Body of pancreas (tissue), 4 donors: ENCODE results near the gene NDUFA6. TPM values are rescaled to one million over a fixed set of nuclear protein-coding genes. Genes with fewer than 3 reads are reported as not detected.

Source experiments
- ATAC-seq: fragments of 150-250 bp; one replicate; pipeline ENCODE4 v1.9.1; 2016
- DNase-seq, 4 donors: peaks; one replicate each; pipeline ENCODE4 v3.0.0-alpha.2; 2019
- H3K27ac ChIP-seq, 4 donors: fragments of 200-600 bp; sonication (generic); 1 replicate in 3 of 4; 2 replicates in 1 of 4; pipeline versions ENCODE4 v1.5.1 to v1.6.1; 2016 to 2019; ENCODE audit warnings: mild to moderate bottlenecking in 1 of 4, mixed read lengths in 1 of 4, moderate library complexity in 1 of 4
- H3K27me3 ChIP-seq, 2 donors: fragments of 200-600 bp; sonication (generic); one replicate each; pipeline ENCODE4 v1.6.0; 2016; ENCODE audit warnings: mild to moderate bottlenecking in 1 of 2
- H3K36me3 ChIP-seq, 2 donors: fragments of 200-600 bp; sonication (generic); replicated peaks in 1 of 2; 2 replicates each; pipeline ENCODE4 v1.5.1; 2016; ENCODE audit warnings: low read depth in 2 of 2; ENCODE audit not compliant: insufficient read depth in 1 of 2
- H3K4me1 ChIP-seq: fragments of 200-600 bp; sonication (generic); one replicate; pipeline ENCODE4 v1.6.0; 2016
- H3K4me3 ChIP-seq, 2 donors: fragments of 200-600 bp; sonication (generic); 1 replicate in 1 of 2; 2 replicates in 1 of 2; pipeline ENCODE4 v1.5.1; 2016 to 2019
- H3K9me3 ChIP-seq, 3 donors: fragments of 200-600 bp; sonication (generic); 1 replicate in 2 of 3; 2 replicates in 1 of 3; pipeline ENCODE4 v1.5.1; 2016
- CTCF ChIP-seq, 7 experiments: fragments of 450-650 bp in 4 of 7; fragments of 200-600 bp in 3 of 7; sonication (generic) in 3 of 7; IDR thresholded peaks; one replicate each; pipeline ENCODE4 v1.5.1; 2016 to 2019; ENCODE audit warnings: antibody characterized with exemption in 7 of 7
- POLR2A ChIP-seq, 3 donors: fragments of 450-650 bp; IDR thresholded peaks; one replicate each; pipeline ENCODE4 v1.6.1; 2016; ENCODE audit warnings: antibody characterized with exemption in 3 of 3, mild to moderate bottlenecking in 2 of 3
- WGBS, 2 donors: methylation state at CpG; one replicate each; pipeline ENCODE4 v1.1.5; 2017; 5-methylcytosine and 5-hydroxymethylcytosine counted together
- intact Hi-C: fragments of 100-400 bp; cut with DNase I; formaldehyde crosslinking; loops from one replicate; pipeline ENCODE4 v1.15.1; 2023
- small RNA-seq: library from RNA; depleted of rRNA; stranded (forward); fragments of <200 nt; gene quantifications from one replicate; pipeline ENCODE3, GENCODE V24; 2016
- total RNA-seq, 2 donors: library from RNA; depleted of rRNA; stranded (reverse); fragments of >200 nt; gene quantifications; one replicate each; pipeline ENCODE4 v1.1.0, GENCODE V29; 2016

The NDUFA6 gene
- total RNA-seq, 2 donors from 2014 or later, result 18.9 to 30.3 TPM

- intact Hi-C loops, result no loop called here
- Histone ChIP-seq H3K27ac (no peak overlapping the region), H3K9me3 (no peaks in the 10 kb centered on the region), H3K4me1 (no peaks in the 10 kb centered on the region), H3K27me3 (no peaks in the 10 kb centered on the region), H3K4me3 (no peak overlapping the region), H3K36me3 (no peaks in the 10 kb centered on the region)
- DNase-seq, result no peak
- no peak for ATAC-seq
- TF ChIP-seq POLR2A (IDR thresholded peaks at IDR 0.05) (no peak), CTCF (IDR thresholded peaks at IDR 0.05) (no peak)
Measured at GRCh38 chr22:42041784-42042183, 48.8 kb downstream of the NDUFA6 start.

- intact Hi-C loops, result no loop called here
- TF ChIP-seq CTCF (IDR thresholded peaks at IDR 0.05) (no peak), POLR2A (IDR thresholded peaks at IDR 0.05) (no peak)
- Histone ChIP-seq H3K27ac (no peak overlapping the region), H3K9me3 (no peaks in the 10 kb centered on the region), H3K4me3 (no peak overlapping the region), H3K4me1 (no peaks in the 10 kb centered on the region), H3K27me3 (no peaks in the 10 kb centered on the region), H3K36me3 (no peaks in the 10 kb centered on the region)
- ATAC-seq, result no peak
- 91% methylated on average over 5 of the region's 5 CpGs for WGBS, 2 donors
- DNase-seq, result no peak
Measured at GRCh38 chr22:42039271-42039670, 51.3 kb downstream of the NDUFA6 start.

Small RNA genes lying within 50 kb of the gene (small RNA-seq; reads per million reads assigned to genes)
- not detected for gene SNORD13P1

Other genes starting within 250 kb of the NDUFA6 start
- not detected for gene SHISA8, start 175.7 kb downstream of the NDUFA6 start, total RNA-seq
- gene TNFRSF13C, start 164.0 kb downstream of the NDUFA6 start, total RNA-seq, result not detected
- gene CENPM, start 143.6 kb downstream of the NDUFA6 start, total RNA-seq, result not detected
- under 1 TPM in 1 of 2 donors, not detected in 1; 0.52 TPM for gene SEPTIN3, start 121.3 kb downstream of the NDUFA6 start, total RNA-seq
- gene WBP2NL, start 92.0 kb downstream of the NDUFA6 start, total RNA-seq, result 10 to 100 TPM in 1 of 2 donors, 1 to 10 TPM in 1; 5.2 to 11.2 TPM
- 10 to 100 TPM in 1 of 2 donors, 1 to 10 TPM in 1; 8.2 to 11.2 TPM for gene NAGA, start 20.0 kb downstream of the NDUFA6 start, total RNA-seq
- 10 to 100 TPM in 1 of 2 donors, 1 to 10 TPM in 1; 9.2 to 12.2 TPM for gene PHETA2, start 16.5 kb downstream of the NDUFA6 start, total RNA-seq
- gene SMDT1, start 11.1 kb downstream of the NDUFA6 start, total RNA-seq, result 10 to 100 TPM; 13.8 to 14.8 TPM
- gene CYP2D6, start 40.0 kb upstream of the NDUFA6 start, total RNA-seq, result 1 to 10 TPM in 1 of 2 donors, under 1 TPM in 1; 0.52 to 2.0 TPM
- 10 to 100 TPM; 17.8 to 19.7 TPM for gene TCF20, start 179.9 kb upstream of the NDUFA6 start, total RNA-seq